Endothelial cell (in vitro differentiated cells): ENCODE results near the gene RNF212. TPM values are rescaled to one million over a fixed set of nuclear protein-coding genes. Genes with fewer than 3 reads are reported as not detected.
"Not testable (repeated sequence)": the region's sequence is repeated elsewhere in the genome, so short reads cannot be mapped to it uniquely, and the experiment has no call there.

Experiments used
- DNase-seq: peaks from one replicate; pipeline ENCODE4 v3.0.0; 2021; ENCODE audit warnings: low spot score
- H3K27ac Mint-ChIP-seq: one replicate; pipeline ENCODE4 v1.8.0; 2021; ENCODE audit warnings: mixed read lengths, inconsistent platforms; ENCODE audit not compliant: unreplicated experiment
- H3K27me3 Mint-ChIP-seq: one replicate; pipeline ENCODE4 v1.8.0; 2021; ENCODE audit warnings: mild to moderate bottlenecking, moderate library complexity, mixed read lengths, inconsistent platforms; ENCODE audit not compliant: unreplicated experiment
- H3K36me3 Mint-ChIP-seq: one replicate; pipeline ENCODE4 v1.8.0; 2021; ENCODE audit warnings: mild to moderate bottlenecking, low read depth, mixed read lengths, inconsistent platforms; ENCODE audit not compliant: unreplicated experiment
- H3K4me1 Mint-ChIP-seq: one replicate; pipeline ENCODE4 v1.8.0; 2021; ENCODE audit warnings: mild to moderate bottlenecking, mixed read lengths, inconsistent platforms; ENCODE audit not compliant: unreplicated experiment
- H3K4me3 Mint-ChIP-seq: one replicate; pipeline ENCODE4 v1.8.0; 2021; ENCODE audit warnings: mild to moderate bottlenecking, mixed read lengths, inconsistent platforms; ENCODE audit not compliant: unreplicated experiment
- H3K9me3 Mint-ChIP-seq: one replicate; pipeline ENCODE4 v1.8.0; 2021; ENCODE audit warnings: mixed read lengths, inconsistent platforms; ENCODE audit not compliant: unreplicated experiment
- total RNA-seq: library from RNA; stranded (reverse); fragmentation: NEBNext Ultra II Directional; extraction: Animal tissue kit (Norgen Biotek cat#: 25700); gene quantifications from one replicate; pipeline ENCODE4 v1.2.1, GENCODE V29; 2021; ENCODE audit not compliant: unreplicated experiment
- TF ChIP-seq, protein P1 (sequence below): fragments of 200-600 bp; sonication (generic); IDR thresholded peaks from one replicate; pipeline ENCODE4 v1.5.0; 2021; ENCODE audit warnings: antibody characterized with exemption; ENCODE audit not compliant: unreplicated experiment

RNF212 gene
- total RNA-seq, 1 donor from 2014 or later = 3.3 TPM

DNA sequence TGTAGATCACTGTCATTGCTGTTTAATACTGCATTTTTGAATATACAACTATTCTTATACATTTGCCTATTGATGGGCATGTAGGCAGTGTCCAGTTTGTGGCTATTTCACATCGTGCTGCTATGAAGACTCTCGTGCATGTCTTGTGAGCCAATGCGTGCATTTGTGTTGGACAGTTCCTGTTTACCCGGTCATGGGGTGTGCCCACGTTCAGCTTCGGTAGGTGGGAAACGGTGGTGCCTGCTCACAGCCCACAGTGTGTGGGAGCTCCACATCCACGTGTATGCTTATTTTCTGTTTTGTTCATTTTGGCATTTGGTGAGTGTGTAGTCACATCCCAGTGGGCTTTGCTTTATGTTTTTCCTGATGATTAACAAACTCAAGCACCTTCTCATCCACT is 19.7 kb upstream of the RNF212 start:
- H3K4me3 Mint-ChIP-seq = no peak overlapping the region
- TF ChIP-seq, protein P1, sequence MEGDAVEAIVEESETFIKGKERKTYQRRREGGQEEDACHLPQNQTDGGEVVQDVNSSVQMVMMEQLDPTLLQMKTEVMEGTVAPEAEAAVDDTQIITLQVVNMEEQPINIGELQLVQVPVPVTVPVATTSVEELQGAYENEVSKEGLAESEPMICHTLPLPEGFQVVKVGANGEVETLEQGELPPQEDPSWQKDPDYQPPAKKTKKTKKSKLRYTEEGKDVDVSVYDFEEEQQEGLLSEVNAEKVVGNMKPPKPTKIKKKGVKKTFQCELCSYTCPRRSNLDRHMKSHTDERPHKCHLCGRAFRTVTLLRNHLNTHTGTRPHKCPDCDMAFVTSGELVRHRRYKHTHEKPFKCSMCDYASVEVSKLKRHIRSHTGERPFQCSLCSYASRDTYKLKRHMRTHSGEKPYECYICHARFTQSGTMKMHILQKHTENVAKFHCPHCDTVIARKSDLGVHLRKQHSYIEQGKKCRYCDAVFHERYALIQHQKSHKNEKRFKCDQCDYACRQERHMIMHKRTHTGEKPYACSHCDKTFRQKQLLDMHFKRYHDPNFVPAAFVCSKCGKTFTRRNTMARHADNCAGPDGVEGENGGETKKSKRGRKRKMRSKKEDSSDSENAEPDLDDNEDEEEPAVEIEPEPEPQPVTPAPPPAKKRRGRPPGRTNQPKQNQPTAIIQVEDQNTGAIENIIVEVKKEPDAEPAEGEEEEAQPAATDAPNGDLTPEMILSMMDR = no peak
- no peaks in the 10 kb centered on the region for H3K9me3 Mint-ChIP-seq
- DNase-seq = no peak
- no peak overlapping the region for H3K27ac Mint-ChIP-seq
- H3K4me1 Mint-ChIP-seq = no peaks in the 10 kb centered on the region
- H3K36me3 Mint-ChIP-seq = no peaks in the 10 kb centered on the region
- H3K27me3 Mint-ChIP-seq = no peaks in the 10 kb centered on the region

DNA sequence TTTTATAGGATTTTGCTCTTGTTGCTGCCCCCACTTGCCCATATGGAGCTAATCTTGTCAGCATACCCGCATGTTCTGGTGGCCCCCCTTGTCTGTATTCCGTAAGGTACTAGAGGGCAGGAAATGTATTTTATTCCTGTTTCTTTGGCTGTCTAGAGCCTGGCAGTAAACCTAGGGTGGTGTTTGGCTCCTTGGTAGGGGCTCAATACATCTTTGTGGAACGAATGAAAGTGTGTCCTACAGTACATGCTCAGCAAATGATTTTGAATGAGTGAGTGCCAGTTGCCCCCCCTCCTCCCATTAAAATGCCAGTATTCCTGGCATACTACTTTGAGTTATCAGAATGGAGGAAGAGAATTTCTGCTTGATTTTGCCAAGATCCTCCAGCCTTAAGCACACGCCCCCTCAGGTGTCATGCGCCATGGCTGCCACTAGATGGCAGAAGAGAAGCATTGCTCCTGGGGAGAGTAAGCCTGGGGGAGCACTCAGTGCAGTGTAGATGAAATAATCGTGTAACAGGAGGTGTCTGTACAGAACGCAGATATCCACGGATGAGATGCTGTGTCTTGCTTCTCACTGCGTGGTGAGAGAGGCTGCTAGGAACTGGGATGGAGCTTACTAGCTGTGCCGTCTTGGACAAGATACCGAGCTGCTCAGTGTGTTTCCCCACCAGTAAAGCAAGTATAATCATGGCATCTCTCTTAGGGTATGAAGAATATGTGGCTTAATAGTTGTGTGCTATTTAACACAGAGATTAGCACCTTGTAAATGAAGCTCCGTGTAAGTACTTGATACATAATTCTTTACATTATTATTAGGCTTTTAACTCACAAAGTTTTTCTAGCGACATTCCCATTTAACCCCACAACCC is 17.2 kb upstream of the RNF212 start:
- Mint-ChIP-seq H3K4me3 (no peak overlapping the region), H3K4me1 (no peaks in the 10 kb centered on the region), H3K27ac (no peak overlapping the region), H3K36me3 (no peaks in the 10 kb centered on the region), H3K27me3 (peaks cover under 1% of the 10 kb centered on the region), H3K9me3 (no peaks in the 10 kb centered on the region)
- TF ChIP-seq, protein P1 = peak; percentile 97
- DNase-seq = peak; percentile 61

- Mint-ChIP-seq H3K4me3 (no peak overlapping the region), H3K27ac (no peak overlapping the region), H3K27me3 (peaks cover 1% of the 10 kb centered on the region), H3K36me3 (no peaks in the 10 kb centered on the region), H3K4me1 (no peaks in the 10 kb centered on the region), H3K9me3 (no peaks in the 10 kb centered on the region)
- TF ChIP-seq, protein P1 = no peak
- DNase-seq = no peak
These were observed 13.1 kb upstream of the RNF212 start for GRCh38 chr4:1126506-1126905.

- not testable (repeated sequence) for H3K4me1 Mint-ChIP-seq, H3K27ac Mint-ChIP-seq, DNase-seq
These were observed 12.1 kb upstream of the RNF212 start for GRCh38 chr4:1125466-1125865.

GRCh38 chr4:1124818-1125217 is 11.5 kb upstream of the RNF212 start:
- peaks cover 1% of the 10 kb centered on the region for H3K27me3 Mint-ChIP-seq
- H3K27ac Mint-ChIP-seq = no peak overlapping the region
- H3K4me1 Mint-ChIP-seq = no peaks in the 10 kb centered on the region
- TF ChIP-seq, protein P1 = no peak
- no peak for DNase-seq
- H3K36me3 Mint-ChIP-seq = no peaks in the 10 kb centered on the region
- no peaks in the 10 kb centered on the region for H3K9me3 Mint-ChIP-seq
- no peak overlapping the region for H3K4me3 Mint-ChIP-seq

More at GRCh38 chr4:1125466-1125865, 12.1 kb upstream of the RNF212 start:
- not testable (repeated sequence) for H3K4me3 Mint-ChIP-seq, H3K9me3 Mint-ChIP-seq, H3K36me3 Mint-ChIP-seq, H3K27me3 Mint-ChIP-seq
